IMR-90 (cell line): ENCODE measurements around the gene KRTAP10-11. TPM values are rescaled to one million over a fixed set of nuclear protein-coding genes. Genes with fewer than 3 reads are reported as not detected.
A peak's percentile ranks its signal among the peaks of the same experiment; 100 is the strongest.

ENCODE experiments used
- ATAC-seq: fragments of 200-7000 bp; cut with Tn5 transposase; 2 replicates; pipeline ENCODE4 v1.9.1; 2020; ENCODE audit warnings: low read depth, mild to moderate bottlenecking, moderate library complexity
- BruUV-seq: library from RNA; stranded (reverse); fragments of 400-500 nt; replicated peaks from 2 replicates; lab custom pipeline; 2021; lab: Mats Ljungman, UMichigan
- CTCF ChIA-PET: fragments of 300-600 bp; formaldehyde crosslinking; extraction: SDS; loops from one replicate; lab custom pipeline; 2021; ENCODE audit warnings: antibody characterized with exemption; lab: Yijun Ruan, JAX
- POLR2A ChIA-PET: fragments of 300-600 bp; sonication (Branson Sonifier 250); formaldehyde crosslinking; loops from one replicate; lab custom pipeline; 2022; ENCODE audit warnings: antibody characterized with exemption; ENCODE audit not compliant: unreplicated experiment; lab: Charles Lee
- DNase-seq: peaks from one replicate; pipeline ENCODE4 v3.0.0; 2013
- H2AFZ ChIP-seq: replicated peaks from 2 replicates; pipeline ENCODE3; 2013; ENCODE audit warnings: low read length, mild to moderate bottlenecking; ENCODE audit not compliant: poor library complexity
- H2AK5ac ChIP-seq: 2 replicates; pipeline ENCODE4 v1.6.1; 2013; ENCODE audit warnings: low read depth, low read length, inconsistent platforms
- H2AK9ac ChIP-seq: replicated peaks from 2 replicates; pipeline ENCODE3; 2013; ENCODE audit warnings: mild to moderate bottlenecking, low read depth, low read length, moderate library complexity; ENCODE audit not compliant: poor library complexity
- H2BK120ac ChIP-seq: 2 replicates; pipeline ENCODE4 v1.6.1; 2013; ENCODE audit warnings: low read depth, low read length, inconsistent platforms
- H2BK15ac ChIP-seq: 3 replicates; pipeline ENCODE4 v1.6.1; 2013; ENCODE audit warnings: low read depth, low read length, inconsistent platforms
- H2BK20ac ChIP-seq: 2 replicates; pipeline ENCODE4 v1.6.1; 2013; ENCODE audit warnings: low read depth, mild to moderate bottlenecking, inconsistent platforms, low read length, moderate library complexity
- H2BK5ac ChIP-seq: 2 replicates; pipeline ENCODE4 v1.6.1; 2013; ENCODE audit warnings: mild to moderate bottlenecking, low read depth, low read length, inconsistent platforms; ENCODE audit not compliant: poor library complexity, severe bottlenecking
- H3K14ac ChIP-seq: replicated peaks from 2 replicates; pipeline ENCODE4 v1.6.1; 2013; ENCODE audit warnings: low read depth, low read length, inconsistent platforms
- H3K18ac ChIP-seq: 2 replicates; pipeline ENCODE4 v1.6.1; 2013; ENCODE audit warnings: low read depth, low read length, control low read depth
- H3K23ac ChIP-seq: 2 replicates; pipeline ENCODE4 v1.6.1; 2013; ENCODE audit warnings: low read depth, low read length, inconsistent platforms
- H3K27ac ChIP-seq: 2 replicates; pipeline ENCODE4 v1.5.1; 2013; ENCODE audit warnings: mild to moderate bottlenecking, control low read depth, low read length; ENCODE audit not compliant: insufficient read depth
- H3K27me3 ChIP-seq: 2 replicates; pipeline ENCODE4 v1.6.1; 2013; ENCODE audit warnings: low read length; ENCODE audit not compliant: control insufficient read depth, insufficient read depth
- H3K36me3 ChIP-seq: 2 replicates; pipeline ENCODE4 v1.6.1; 2013; ENCODE audit warnings: low read length, mixed read lengths; ENCODE audit not compliant: control insufficient read depth, insufficient read depth
- H3K4ac ChIP-seq: 2 replicates; pipeline ENCODE4 v1.6.1; 2013; ENCODE audit warnings: low read depth, low read length, inconsistent platforms
- H3K4me1 ChIP-seq: 2 replicates; pipeline ENCODE4 v1.6.1; 2013; ENCODE audit warnings: low read length, mixed read lengths; ENCODE audit not compliant: control insufficient read depth, insufficient read depth
- H3K4me2 ChIP-seq: 2 replicates; pipeline ENCODE4 v1.6.1; 2013; ENCODE audit warnings: low read depth, mild to moderate bottlenecking, control low read depth, low read length, moderate library complexity
- H3K4me3 ChIP-seq: 2 replicates; pipeline ENCODE4 v1.5.1; 2013; ENCODE audit warnings: low read depth, mild to moderate bottlenecking, control low read depth, low read length, moderate library complexity; ENCODE audit not compliant: insufficient read depth
- H3K56ac ChIP-seq: 2 replicates; pipeline ENCODE4 v1.6.1; 2013; ENCODE audit warnings: low read length, inconsistent platforms; ENCODE audit not compliant: insufficient read depth; ENCODE audit errors: extremely low read depth
- H3K79me1 ChIP-seq, 2 experiments: 2 replicates each; pipeline ENCODE4 v1.6.1; 2013; ENCODE audit warnings: low read length in 2 of 2, inconsistent platforms in 1 of 2, low read depth in 1 of 2
- H3K9ac ChIP-seq: 2 replicates; pipeline ENCODE4 v1.6.1; 2013; ENCODE audit warnings: low read depth, low read length, control low read depth
- H3K9me1 ChIP-seq: 2 replicates; pipeline ENCODE4 v1.6.1; 2013; ENCODE audit warnings: low read length, inconsistent platforms; ENCODE audit not compliant: insufficient read depth
- H3K9me3 ChIP-seq: 2 replicates; pipeline ENCODE4 v1.6.1; 2013; ENCODE audit warnings: low read length; ENCODE audit not compliant: control insufficient read depth, insufficient read depth
- H4K20me1 ChIP-seq: 2 replicates; pipeline ENCODE4 v1.6.1; 2013; ENCODE audit warnings: low read length, inconsistent platforms; ENCODE audit not compliant: insufficient read depth
- H4K5ac ChIP-seq: 2 replicates; pipeline ENCODE4 v1.6.1; 2013; ENCODE audit warnings: mild to moderate bottlenecking, low read depth, low read length, control low read depth
- H4K8ac ChIP-seq, 2 experiments: 2 replicates each; pipeline ENCODE4 v1.6.1; 2013; ENCODE audit warnings: low read depth in 2 of 2, low read length in 2 of 2, control low read depth in 1 of 2, inconsistent platforms in 1 of 2
- H4K91ac ChIP-seq: 2 replicates; pipeline ENCODE4 v1.6.1; 2013; ENCODE audit warnings: low read depth, low read length, inconsistent platforms; ENCODE audit not compliant: insufficient read depth
- CEBPB ChIP-seq: IDR thresholded peaks from 2 replicates; pipeline ENCODE4 v1.6.1; 2012; ENCODE audit warnings: low read depth, low read length, improper control_type of control experiment
- WGBS, 2 experiments: methylation state at CpG; one replicate each; pipeline versions ENCODE4 v1.1.5 to v1.1.7; 2013; ENCODE audit warnings: missing lambda C conversion rate in 2 of 2; ENCODE audit not compliant: insufficient read length in 1 of 2; ENCODE audit errors: extremely low coverage in 2 of 2; 5-methylcytosine and 5-hydroxymethylcytosine counted together
- dilution Hi-C: fragments of 300-500 bp; cut with HindIII; formaldehyde crosslinking; loops from one replicate; pipeline ENCODE4 v1.14.3; 2018; ENCODE audit warnings: low sequenced_read_pairs; ENCODE audit not compliant: unreplicated experiment
- in situ Hi-C: fragments of 300-500 bp; cut with MboI; formaldehyde crosslinking; loops from 3 replicates; pipeline ENCODE4 v1.14.3; 2019; ENCODE audit warnings: low sequenced_read_pairs, inconsistent platforms, mixed read lengths
- intact Hi-C: fragments of 100-400 bp; cut with micrococcal nuclease; formaldehyde crosslinking; loops from 2 replicates; pipeline ENCODE4 v1.10.0; 2022
- polyA plus RNA-seq, 3 experiments: library from polyadenylated mRNA; depleted of rRNA; stranded (reverse); fragments of >200 nt; gene quantifications; 2 replicates each; pipeline ENCODE4 v1.2.3, GENCODE V29; 2012; ENCODE audit warnings: low replicate concordance in 1 of 3
- total RNA-seq: library from RNA; depleted of rRNA; stranded (reverse); fragments of >200 nt; gene quantifications from 2 replicates; pipeline ENCODE4 v1.2.3, GENCODE V29; 2012
- TF ChIP-seq, protein P1 (sequence below): fragments of 150-350 bp; IDR thresholded peaks from 2 replicates; pipeline ENCODE4 v1.6.1; 2017; ENCODE audit warnings: mild to moderate bottlenecking, antibody characterized with exemption, low read length, low read depth

Gene KRTAP10-11
- total and polyA plus RNA-seq, 2 of the 4 experiments (the other 2 are of a cell fraction) = not detected

- H4K5ac ChIP-seq = no peak overlapping the region
- intact Hi-C loops = no loop called here
- no peak overlapping the region for H2BK5ac ChIP-seq
- H2AK5ac ChIP-seq = no peak overlapping the region
- no peak overlapping the region for H2BK15ac ChIP-seq
- no peaks in the 10 kb centered on the region for H3K4me1 ChIP-seq
- DNase-seq (no peak), ATAC-seq (no peak)
- TF ChIP-seq, protein P1, sequence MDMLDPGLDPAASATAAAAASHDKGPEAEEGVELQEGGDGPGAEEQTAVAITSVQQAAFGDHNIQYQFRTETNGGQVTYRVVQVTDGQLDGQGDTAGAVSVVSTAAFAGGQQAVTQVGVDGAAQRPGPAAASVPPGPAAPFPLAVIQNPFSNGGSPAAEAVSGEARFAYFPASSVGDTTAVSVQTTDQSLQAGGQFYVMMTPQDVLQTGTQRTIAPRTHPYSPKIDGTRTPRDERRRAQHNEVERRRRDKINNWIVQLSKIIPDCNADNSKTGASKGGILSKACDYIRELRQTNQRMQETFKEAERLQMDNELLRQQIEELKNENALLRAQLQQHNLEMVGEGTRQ = no peak
- TF ChIP-seq CEBPB = peak; percentile 20; the same call in 1 of the 2 replicates
- no peak overlapping the region for H4K91ac ChIP-seq
- in situ Hi-C loops = no loop called here
- H3K79me1 ChIP-seq = no peaks in the 10 kb centered on the region
- H4K8ac ChIP-seq = no peak overlapping the region
- no peak overlapping the region for H3K4me3 ChIP-seq
- ChIA-PET CTCF (no interaction called here), POLR2A (no interaction called here)
- H2AFZ ChIP-seq = no peak overlapping the region
- H3K56ac ChIP-seq = no peak overlapping the region
- H3K27ac ChIP-seq = no peak overlapping the region
- no peak overlapping the region for H3K9ac ChIP-seq
- H3K36me3 ChIP-seq = no peaks in the 10 kb centered on the region
- H2BK20ac ChIP-seq = no peak overlapping the region
- no peak overlapping the region for H2BK120ac ChIP-seq
- H4K20me1 ChIP-seq = no peaks in the 10 kb centered on the region
- no TSS peak for BruUV-seq
- H2AK9ac ChIP-seq = no peak overlapping the region
- H3K9me1 ChIP-seq = no peaks in the 10 kb centered on the region
- H3K27me3 ChIP-seq = peaks cover 18% of the 10 kb centered on the region
- H3K4ac ChIP-seq = no peak overlapping the region
- H3K4me2 ChIP-seq = no peak overlapping the region
- dilution Hi-C loops = no loop called here
- no peak overlapping the region for H3K18ac ChIP-seq
- no CpG with 5 or more reads among the region's 2 CpGs for WGBS, 2 experiments
- H3K9me3 ChIP-seq = no peaks in the 10 kb centered on the region; the same call in 1 of the 2 replicates
- no peak overlapping the region for H3K23ac ChIP-seq
- no peak overlapping the region for H3K14ac ChIP-seq
Measured at GRCh38 chr21:44692798-44693512, 46.7 kb downstream of the KRTAP10-11 start.
